GOT3 (cell line): ENCODE results near the gene ETV3.
"Not testable (repeated sequence)": the region's sequence is repeated elsewhere in the genome, so short reads cannot be mapped to it uniquely, and the experiment has no call there.

Experiments
- DNase-seq: peaks from one replicate; lab custom pipeline; 2025; ENCODE audit warnings: mixed read lengths; lab: John Stamatoyannopoulos, UW

ETV3 gene

GRCh38 chr1:157111396-157112165 is 26.6 kb downstream of the ETV3 start:
- no peak for DNase-seq

- no peak for DNase-seq
Measured at GRCh38 chr1:157110686-157111085, 27.5 kb downstream of the ETV3 start.

GRCh38 chr1:157110003-157110402 is 28.2 kb downstream of the ETV3 start:
- DNase-seq, result no peak

GRCh38 chr1:157108448-157108847 is 29.7 kb downstream of the ETV3 start:
- DNase-seq, result no peak

- no peak for DNase-seq
Measured at GRCh38 chr1:157107702-157108101, 30.5 kb downstream of the ETV3 start.

GRCh38 chr1:157106813-157107189 is 31.4 kb downstream of the ETV3 start:
- no peak for DNase-seq

GRCh38 chr1:157105988-157106812 is 32.0 kb downstream of the ETV3 start:
- DNase-seq, result peak; percentile 31

- no peak for DNase-seq
Measured at GRCh38 chr1:157105298-157105987, 32.8 kb downstream of the ETV3 start.

GRCh38 chr1:157104598-157105293 is 33.4 kb downstream of the ETV3 start:
- no peak for DNase-seq

GRCh38 chr1:157103268-157103667 is 34.9 kb downstream of the ETV3 start:
- no peak for DNase-seq

- no peak for DNase-seq
Measured at GRCh38 chr1:157101149-157101548, 37.0 kb downstream of the ETV3 start.

GRCh38 chr1:157099633-157100009 is 38.6 kb downstream of the ETV3 start, which contains the start of gene ETV3L:
ETV3L (minus strand) TSS chr1:157099808; CDS start chr1:157099523, 285 bp downstream.
- no peak for DNase-seq

GRCh38 chr1:157098987-157099632 is 39.1 kb downstream of the ETV3 start:
- DNase-seq, result not testable (repeated sequence)

- DNase-seq, result no peak
Measured at GRCh38 chr1:157098519-157098918, 39.7 kb downstream of the ETV3 start.

GRCh38 chr1:157097692-157098091 is 40.5 kb downstream of the ETV3 start:
- no peak for DNase-seq

- no peak for DNase-seq
Measured at GRCh38 chr1:157096881-157097280, 41.3 kb downstream of the ETV3 start.

- no peak for DNase-seq
Measured at GRCh38 chr1:157095551-157095950, 42.6 kb downstream of the ETV3 start.

- no peak for DNase-seq
Measured at GRCh38 chr1:157095091-157095490, 43.1 kb downstream of the ETV3 start.

- no peak for DNase-seq
Measured at GRCh38 chr1:157092831-157093230, 45.4 kb downstream of the ETV3 start.

GRCh38 chr1:157091668-157092273 is 46.4 kb downstream of the ETV3 start:
- DNase-seq, result no peak

GRCh38 chr1:157091186-157091585 is 47.0 kb downstream of the ETV3 start:
- DNase-seq, result no peak
